Caco-2 (cell line): ENCODE measurements around the gene CRACR2B. TPM values are rescaled to one million over a fixed set of nuclear protein-coding genes. Genes with fewer than 3 reads are reported as not detected.
A peak's percentile ranks its signal among the peaks of the same experiment; 100 is the strongest.

Source experiments
- BruUV-seq: library from RNA; stranded (reverse); fragments of 400-500 nt; replicated peaks from 2 replicates; lab custom pipeline; 2021; lab: Mats Ljungman, UMichigan
- CTCF ChIA-PET: fragments of 300-600 bp; sonication (Branson Sonifier 250); formaldehyde crosslinking; loops from one replicate; lab custom pipeline; 2022; ENCODE audit warnings: antibody characterized with exemption; lab: Charles Lee
- POLR2A ChIA-PET: fragments of 300-600 bp; sonication (Branson Sonifier 250); formaldehyde crosslinking; loops from one replicate; lab custom pipeline; 2022; ENCODE audit warnings: antibody characterized with exemption; lab: Charles Lee
- DNase-seq, 2 experiments: peaks; one replicate each; pipeline versions ENCODE4 v3.0.0 to v3.0.0-alpha.2; 2020 to 2022
- H3K27me3 ChIP-seq: replicated peaks from 2 replicates; pipeline ENCODE4 v1.6.0; 2011; ENCODE audit warnings: low read length; ENCODE audit not compliant: control insufficient read depth, insufficient read depth
- H3K36me3 ChIP-seq: 2 replicates; pipeline ENCODE4 v1.5.1; 2011; ENCODE audit warnings: low read length; ENCODE audit not compliant: control insufficient read depth, insufficient read depth
- H3K4me1 ChIP-seq: fragments of 250-450 bp; sonication (Bioruptor Pico); 2 replicates; pipeline ENCODE4 v1.5.1; 2020; ENCODE audit warnings: mild to moderate bottlenecking
- H3K4me3 ChIP-seq: 2 replicates; pipeline ENCODE4 v1.5.1; 2011; ENCODE audit warnings: low read depth, mild to moderate bottlenecking, control low read depth, low read length
- H3K9me3 ChIP-seq: fragments of 250-450 bp; sonication (Bioruptor Pico); 2 replicates; pipeline ENCODE4 v1.5.1; 2020; ENCODE audit warnings: mild to moderate bottlenecking, moderate library complexity
- H3K27ac Mint-ChIP-seq: one replicate; pipeline ENCODE4 v1.8.0; 2022; ENCODE audit warnings: mixed read lengths; ENCODE audit not compliant: unreplicated experiment
- H3K27me3 Mint-ChIP-seq: one replicate; pipeline ENCODE4 v1.8.0; 2022; ENCODE audit warnings: mixed read lengths; ENCODE audit not compliant: insufficient read depth, unreplicated experiment
- H3K36me3 Mint-ChIP-seq: one replicate; pipeline ENCODE4 v1.8.0; 2022; ENCODE audit warnings: mild to moderate bottlenecking, mixed read lengths; ENCODE audit not compliant: insufficient read depth, unreplicated experiment
- H3K4me1 Mint-ChIP-seq: one replicate; pipeline ENCODE4 v1.8.0; 2022; ENCODE audit warnings: low read depth, mixed read lengths; ENCODE audit not compliant: unreplicated experiment
- H3K4me3 Mint-ChIP-seq: one replicate; pipeline ENCODE4 v1.8.0; 2022; ENCODE audit warnings: mild to moderate bottlenecking, moderate library complexity, mixed read lengths; ENCODE audit not compliant: unreplicated experiment
- H3K9me3 Mint-ChIP-seq: one replicate; pipeline ENCODE4 v1.8.0; 2022; ENCODE audit warnings: mixed read lengths; ENCODE audit not compliant: unreplicated experiment
- intact Hi-C: fragments of 100-400 bp; cut with micrococcal nuclease; formaldehyde crosslinking; loops from one replicate; pipeline ENCODE4 v1.10.0; 2022; ENCODE audit not compliant: unreplicated experiment
- total RNA-seq: library from RNA; stranded (reverse); gene quantifications from 2 replicates; pipeline ENCODE4 v1.2.3, GENCODE V29; 2022
- TF ChIP-seq, protein P1 (sequence below), 2 experiments: fragments of 200-600 bp in 1 of 2; IDR thresholded peaks; 1 replicate in 1 of 2; 2 replicates in 1 of 2; pipeline versions ENCODE4 v1.5.1 to v1.8.0; 2011 to 2022; ENCODE audit warnings: antibody characterized with exemption in 1 of 2, control low read depth in 1 of 2, inconsistent platforms in 1 of 2, low read depth in 1 of 2, low read length in 1 of 2, mild to moderate bottlenecking in 1 of 2, moderate library complexity in 1 of 2; ENCODE audit not compliant: insufficient read depth in 1 of 2, severe bottlenecking in 1 of 2, unreplicated experiment in 1 of 2

Gene CRACR2B
- total RNA-seq, 1 experiment from 2014 or later: 15.4 TPM

DNA sequence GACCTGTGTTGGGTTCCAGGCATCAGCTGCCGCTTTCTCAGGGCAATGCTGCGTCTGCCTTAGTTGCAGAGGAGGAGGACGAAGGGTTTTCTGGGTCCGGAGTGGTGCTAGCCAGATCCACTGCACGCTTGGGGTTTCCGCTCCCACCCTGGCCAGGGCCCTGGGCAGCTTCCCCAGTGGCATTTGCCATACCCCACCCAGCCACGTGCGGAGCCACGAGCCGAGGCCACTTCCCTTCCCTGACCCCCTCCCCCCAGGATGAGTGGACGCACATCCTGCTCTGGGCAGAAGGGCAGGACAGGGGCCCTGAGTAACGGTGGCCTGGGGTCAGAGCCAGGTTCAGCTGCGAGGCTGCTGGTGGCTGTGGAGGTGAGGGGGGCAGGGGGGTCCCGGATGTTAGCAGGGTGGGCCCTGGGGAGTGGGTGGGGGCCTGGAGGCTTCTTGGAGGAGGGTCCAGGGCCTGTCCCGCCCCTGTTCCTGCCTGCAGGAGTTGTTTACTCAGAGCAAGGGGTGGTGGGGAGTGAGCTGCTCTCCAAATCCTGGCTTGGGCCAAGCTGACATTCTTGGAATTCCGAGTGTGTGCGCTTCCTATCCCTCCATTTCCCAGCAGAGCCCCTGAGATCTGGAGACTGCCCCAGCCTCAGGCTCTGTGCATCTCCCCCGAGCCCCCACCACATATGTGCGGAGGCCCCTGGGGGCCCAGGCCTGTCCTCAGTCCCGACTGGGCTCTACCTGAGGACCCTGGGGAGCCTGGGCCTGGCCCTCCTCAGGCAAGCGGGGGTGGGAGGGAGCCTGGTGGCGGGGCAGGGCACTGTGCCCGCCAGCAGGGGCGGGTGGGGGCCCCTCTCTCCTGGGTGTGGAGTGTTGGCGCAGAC, 16.3 kb downstream of the CRACR2B start:
- H3K27me3 ChIP-seq: no peaks in the 10 kb centered on the region
- peak overlapping the region; percentile 90 for H3K4me3 Mint-ChIP-seq
- no peaks in the 10 kb centered on the region for H3K9me3 ChIP-seq
- H3K4me1 ChIP-seq: peaks cover 34% of the 10 kb centered on the region
- BruUV-seq: no TSS peak
- H3K4me3 ChIP-seq: peak overlapping the region; percentile 68
- peak overlapping the region; percentile 88 for H3K27ac Mint-ChIP-seq
- H3K36me3 ChIP-seq: peaks cover 3% of the 10 kb centered on the region
- H3K4me1 Mint-ChIP-seq: peaks cover 12% of the 10 kb centered on the region
- ChIA-PET CTCF (interaction anchor here (0.5 to 1.3 kb wide), 5 partner anchors 10 to 846 kb away, joined by 3 to 5 read pairs (median 4); no protein-coding TSS in a partner anchor), POLR2A (interaction anchor here (0.6 to 1.2 kb wide), 2 partner anchors 10 to 35 kb away, joined by 4 read pairs; partner anchors contain the start of gene RPLP2)
- peaks cover 52% of the 10 kb centered on the region for H3K36me3 Mint-ChIP-seq
- no peaks in the 10 kb centered on the region for H3K9me3 Mint-ChIP-seq
- TF ChIP-seq, protein P1, sequence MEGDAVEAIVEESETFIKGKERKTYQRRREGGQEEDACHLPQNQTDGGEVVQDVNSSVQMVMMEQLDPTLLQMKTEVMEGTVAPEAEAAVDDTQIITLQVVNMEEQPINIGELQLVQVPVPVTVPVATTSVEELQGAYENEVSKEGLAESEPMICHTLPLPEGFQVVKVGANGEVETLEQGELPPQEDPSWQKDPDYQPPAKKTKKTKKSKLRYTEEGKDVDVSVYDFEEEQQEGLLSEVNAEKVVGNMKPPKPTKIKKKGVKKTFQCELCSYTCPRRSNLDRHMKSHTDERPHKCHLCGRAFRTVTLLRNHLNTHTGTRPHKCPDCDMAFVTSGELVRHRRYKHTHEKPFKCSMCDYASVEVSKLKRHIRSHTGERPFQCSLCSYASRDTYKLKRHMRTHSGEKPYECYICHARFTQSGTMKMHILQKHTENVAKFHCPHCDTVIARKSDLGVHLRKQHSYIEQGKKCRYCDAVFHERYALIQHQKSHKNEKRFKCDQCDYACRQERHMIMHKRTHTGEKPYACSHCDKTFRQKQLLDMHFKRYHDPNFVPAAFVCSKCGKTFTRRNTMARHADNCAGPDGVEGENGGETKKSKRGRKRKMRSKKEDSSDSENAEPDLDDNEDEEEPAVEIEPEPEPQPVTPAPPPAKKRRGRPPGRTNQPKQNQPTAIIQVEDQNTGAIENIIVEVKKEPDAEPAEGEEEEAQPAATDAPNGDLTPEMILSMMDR (IDR thresholded peaks at IDR 0.05; ENCODE audit: insufficient read depth in 1 of 2, low read depth in 1 of 2, low read length in 1 of 2, severe bottlenecking in 1 of 2, unreplicated experiment in 1 of 2): peak in 1 of 2 experiments; percentile 5
- peak; percentile 79 to 86 for DNase-seq
- intact Hi-C loops: loop anchor here (1.0 kb wide), 1 partner anchor 11 kb away; no protein-coding TSS in a partner anchor
- no peaks in the 10 kb centered on the region for H3K27me3 Mint-ChIP-seq

DNA sequence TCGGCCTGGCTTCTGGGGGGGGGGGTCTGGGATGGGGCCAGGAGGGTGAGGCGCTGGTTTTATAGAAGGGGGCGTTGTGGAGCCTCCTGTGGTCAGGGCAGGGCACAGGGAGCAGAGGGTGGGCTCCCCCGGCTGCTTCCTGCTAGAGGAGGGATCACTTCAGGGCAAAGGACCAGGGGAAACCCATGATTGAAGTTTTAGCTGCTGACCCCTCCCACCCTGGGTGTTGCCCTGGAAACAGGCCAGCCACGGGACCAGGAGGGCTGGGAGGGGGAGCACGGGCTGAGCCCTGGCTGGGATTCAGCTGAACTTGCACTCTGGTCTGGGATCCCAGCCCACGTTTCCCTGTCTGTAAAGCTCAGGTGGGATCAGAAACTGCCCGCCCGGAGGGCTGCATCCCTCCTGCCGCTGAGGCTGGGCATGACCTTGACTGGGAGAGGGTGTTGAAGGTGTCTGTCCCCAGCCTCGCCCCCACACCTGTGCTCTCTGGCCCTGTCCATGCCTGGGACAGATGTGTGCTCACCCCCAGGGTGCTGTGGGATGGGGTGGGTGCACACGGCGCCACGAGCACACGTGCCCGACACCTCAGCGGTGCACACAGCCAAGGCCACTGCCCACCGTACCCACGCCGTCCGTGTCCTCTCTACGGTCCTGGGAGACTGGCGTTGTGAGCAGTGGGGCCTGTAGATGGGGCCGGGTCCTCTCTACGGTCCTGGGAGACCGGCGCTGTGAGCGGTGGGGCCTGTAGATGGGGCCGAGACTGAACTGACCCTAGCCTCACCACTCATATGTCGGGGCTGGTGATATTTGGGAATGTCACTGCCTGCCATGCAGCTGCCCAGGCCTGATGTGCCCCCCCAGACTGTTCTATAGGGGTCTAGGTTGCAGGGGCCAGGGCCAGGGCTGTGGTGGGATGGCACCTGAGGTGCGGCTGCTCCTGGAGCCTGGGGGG, 17.2 kb downstream of the CRACR2B start:
- peak in 1 of 2 experiments; percentile 67 for DNase-seq
- intact Hi-C loops: no loop called here
- Histone ChIP-seq H3K4me3 (peak overlapping the region; percentile 68; the same call in 1 of the 2 replicates), H3K36me3 (peaks cover 1% of the 10 kb centered on the region; the same call in 1 of the 2 replicates), H3K9me3 (no peaks in the 10 kb centered on the region), H3K4me1 (peaks cover 37% of the 10 kb centered on the region), H3K27me3 (no peaks in the 10 kb centered on the region)
- H3K27me3 Mint-ChIP-seq: no peaks in the 10 kb centered on the region
- CTCF ChIA-PET: interaction anchor here (0.5 to 0.7 kb wide), 3 partner anchors 231 to 845 kb away, joined by 3 to 5 read pairs (median 4); no protein-coding TSS in a partner anchor
- H3K9me3 Mint-ChIP-seq: no peaks in the 10 kb centered on the region
- BruUV-seq: no TSS peak
- TF ChIP-seq, protein P1 (IDR thresholded peaks at IDR 0.05; ENCODE audit: insufficient read depth in 1 of 2, low read depth in 1 of 2, low read length in 1 of 2, severe bottlenecking in 1 of 2, unreplicated experiment in 1 of 2): no peak
- H3K4me3 Mint-ChIP-seq: peak overlapping the region; percentile 90
- peaks cover 48% of the 10 kb centered on the region for H3K36me3 Mint-ChIP-seq
- POLR2A ChIA-PET: interaction anchor here (0.6 kb wide), 1 partner anchor 36 kb away, joined by 4 read pairs; the partner anchor contains the start of gene RPLP2
- peak overlapping the region; percentile 88 for H3K27ac Mint-ChIP-seq
- peaks cover 11% of the 10 kb centered on the region for H3K4me1 Mint-ChIP-seq
